ENCODE results near the gene NFATC3.

The NFATC3 gene

GRCh38 chr16:68253721-68254120 lies 168.6 kb downstream of the NFATC3 start:
- no peak for DNase-seq
- no peak overlapping the region for H2AK5ac ChIP-seq (ENCODE audit: low read length)
- no peak overlapping the region for H3K14ac ChIP-seq (ENCODE audit: low read length)
- H3K79me1 ChIP-seq (ENCODE audit: low read length) = no peaks in the 10 kb centered on the region
- no peak overlapping the region for H2BK5ac ChIP-seq (ENCODE audit: low read depth, low read length, poor library complexity)
- no peak overlapping the region for H2BK120ac ChIP-seq (ENCODE audit: insufficient read depth, low read length, poor library complexity)
- H4K8ac ChIP-seq (ENCODE audit: low read depth, low read length) = no peak overlapping the region
- H3K4me1 ChIP-seq (ENCODE audit: control insufficient read depth in 1 of 2, insufficient read depth in 2 of 2, low read length in 2 of 2) = peaks cover 4 to 9% of the 10 kb centered on the region in 2 experiments
- no peaks in the 10 kb centered on the region for H3K27me3 ChIP-seq (ENCODE audit: insufficient read depth, low read length)
- H3K4me2 ChIP-seq (ENCODE audit: low read length) = no peak overlapping the region
- no peak overlapping the region for H4K12ac ChIP-seq (ENCODE audit: low read depth, low read length)
- H3K79me2 ChIP-seq (ENCODE audit: control insufficient read depth, insufficient read depth, low read length, poor library complexity) = no peaks in the 10 kb centered on the region
- peaks cover 21 to 25% of the 10 kb centered on the region in 2 experiments for H3K36me3 ChIP-seq (ENCODE audit: control insufficient read depth in 1 of 2, insufficient read depth in 2 of 2, low read length in 2 of 2)
- no peak overlapping the region for H3K4ac ChIP-seq (ENCODE audit: low read depth, low read length)
- no peaks in the 10 kb centered on the region for H3K9me3 ChIP-seq (ENCODE audit: insufficient read depth, low read depth, low read length)
- no peak overlapping the region for H2BK12ac ChIP-seq (ENCODE audit: low read length)
- no peak overlapping the region for H3K18ac ChIP-seq (ENCODE audit: low read length)
- H3K9ac ChIP-seq (ENCODE audit: low read length) = no peak overlapping the region
- no peak overlapping the region for H3K4me3 ChIP-seq (ENCODE audit: low read depth, low read length)
- H3K23ac ChIP-seq (ENCODE audit: low read length) = no peak overlapping the region
- WGBS (ENCODE audit: extremely low coverage, insufficient coverage, insufficient read length) = no CpG with 5 or more reads among the region's 4 CpGs
- no peak overlapping the region for H4K91ac ChIP-seq (ENCODE audit: low read depth, low read length)
- no peak overlapping the region for H3K27ac ChIP-seq (ENCODE audit: low read depth, low read length)
- no peak overlapping the region for H2AFZ ChIP-seq (ENCODE audit: insufficient read depth, low read length, poor library complexity)

GRCh38 chr16:68255712-68256111 lies 170.5 kb downstream of the NFATC3 start:
- Histone ChIP-seq H3K4me1 (ENCODE audit: control insufficient read depth in 1 of 2, insufficient read depth in 2 of 2, low read length in 2 of 2) (peaks cover 4 to 9% of the 10 kb centered on the region in 2 experiments), H3K4ac (ENCODE audit: low read depth, low read length) (no peak overlapping the region), H3K4me2 (ENCODE audit: low read length) (no peak overlapping the region), H3K14ac (ENCODE audit: low read length) (no peak overlapping the region), H4K91ac (ENCODE audit: low read depth, low read length) (no peak overlapping the region), H3K79me2 (ENCODE audit: control insufficient read depth, insufficient read depth, low read length, poor library complexity) (no peaks in the 10 kb centered on the region), H3K9me3 (ENCODE audit: insufficient read depth, low read depth, low read length) (no peaks in the 10 kb centered on the region), H3K23ac (ENCODE audit: low read length) (no peak overlapping the region), H3K36me3 (ENCODE audit: control insufficient read depth in 1 of 2, insufficient read depth in 2 of 2, low read length in 2 of 2) (peaks cover 29 to 34% of the 10 kb centered on the region in 2 experiments), H3K27ac (ENCODE audit: low read depth, low read length) (no peak overlapping the region), H3K79me1 (ENCODE audit: low read length) (no peaks in the 10 kb centered on the region), H3K9ac (ENCODE audit: low read length) (no peak overlapping the region), H2BK5ac (ENCODE audit: low read depth, low read length, poor library complexity) (no peak overlapping the region), H2AK5ac (ENCODE audit: low read length) (no peak overlapping the region), H2AFZ (ENCODE audit: insufficient read depth, low read length, poor library complexity) (no peak overlapping the region), H3K18ac (ENCODE audit: low read length) (no peak overlapping the region), H3K4me3 (ENCODE audit: low read depth, low read length) (no peak overlapping the region), H4K12ac (ENCODE audit: low read depth, low read length) (no peak overlapping the region), H2BK12ac (ENCODE audit: low read length) (no peak overlapping the region), H4K8ac (ENCODE audit: low read depth, low read length) (no peak overlapping the region), H2BK120ac (ENCODE audit: insufficient read depth, low read length, poor library complexity) (no peak overlapping the region), H3K27me3 (ENCODE audit: insufficient read depth, low read length) (no peaks in the 10 kb centered on the region)
- WGBS (ENCODE audit: extremely low coverage, insufficient coverage, insufficient read length) = no CpG with 5 or more reads among the region's 18 CpGs
- DNase-seq = no peak

GRCh38 chr16:68257251-68257905 lies 172.2 kb downstream of the NFATC3 start:
- Histone ChIP-seq H2AK5ac (ENCODE audit: low read length) (no peak overlapping the region), H2AFZ (ENCODE audit: insufficient read depth, low read length, poor library complexity) (no peak overlapping the region), H3K79me1 (ENCODE audit: low read length) (no peaks in the 10 kb centered on the region), H3K14ac (ENCODE audit: low read length) (no peak overlapping the region), H3K4me3 (ENCODE audit: low read depth, low read length) (no peak overlapping the region), H3K4me2 (ENCODE audit: low read length) (no peak overlapping the region), H4K12ac (ENCODE audit: low read depth, low read length) (no peak overlapping the region), H3K79me2 (ENCODE audit: control insufficient read depth, insufficient read depth, low read length, poor library complexity) (no peaks in the 10 kb centered on the region), H4K8ac (ENCODE audit: low read depth, low read length) (peak overlapping the region; percentile 55), H3K4ac (ENCODE audit: low read depth, low read length) (no peak overlapping the region), H3K9me3 (ENCODE audit: insufficient read depth, low read depth, low read length) (no peaks in the 10 kb centered on the region), H3K4me1 (ENCODE audit: control insufficient read depth in 1 of 2, insufficient read depth in 2 of 2, low read length in 2 of 2) (peaks cover 4 to 9% of the 10 kb centered on the region in 2 experiments), H4K91ac (ENCODE audit: low read depth, low read length) (no peak overlapping the region), H3K23ac (ENCODE audit: low read length) (no peak overlapping the region), H3K27ac (ENCODE audit: low read depth, low read length) (no peak overlapping the region), H3K27me3 (ENCODE audit: insufficient read depth, low read length) (no peaks in the 10 kb centered on the region), H2BK5ac (ENCODE audit: low read depth, low read length, poor library complexity) (no peak overlapping the region), H3K9ac (ENCODE audit: low read length) (no peak overlapping the region), H3K18ac (ENCODE audit: low read length) (no peak overlapping the region), H2BK12ac (ENCODE audit: low read length) (no peak overlapping the region), H3K36me3 (ENCODE audit: control insufficient read depth in 1 of 2, insufficient read depth in 2 of 2, low read length in 2 of 2) (peaks cover 29 to 31% of the 10 kb centered on the region in 2 experiments), H2BK120ac (ENCODE audit: insufficient read depth, low read length, poor library complexity) (no peak overlapping the region)
- DNase-seq = no peak
- no CpG with 5 or more reads among the region's 6 CpGs for WGBS (ENCODE audit: extremely low coverage, insufficient coverage, insufficient read length)

DNA sequence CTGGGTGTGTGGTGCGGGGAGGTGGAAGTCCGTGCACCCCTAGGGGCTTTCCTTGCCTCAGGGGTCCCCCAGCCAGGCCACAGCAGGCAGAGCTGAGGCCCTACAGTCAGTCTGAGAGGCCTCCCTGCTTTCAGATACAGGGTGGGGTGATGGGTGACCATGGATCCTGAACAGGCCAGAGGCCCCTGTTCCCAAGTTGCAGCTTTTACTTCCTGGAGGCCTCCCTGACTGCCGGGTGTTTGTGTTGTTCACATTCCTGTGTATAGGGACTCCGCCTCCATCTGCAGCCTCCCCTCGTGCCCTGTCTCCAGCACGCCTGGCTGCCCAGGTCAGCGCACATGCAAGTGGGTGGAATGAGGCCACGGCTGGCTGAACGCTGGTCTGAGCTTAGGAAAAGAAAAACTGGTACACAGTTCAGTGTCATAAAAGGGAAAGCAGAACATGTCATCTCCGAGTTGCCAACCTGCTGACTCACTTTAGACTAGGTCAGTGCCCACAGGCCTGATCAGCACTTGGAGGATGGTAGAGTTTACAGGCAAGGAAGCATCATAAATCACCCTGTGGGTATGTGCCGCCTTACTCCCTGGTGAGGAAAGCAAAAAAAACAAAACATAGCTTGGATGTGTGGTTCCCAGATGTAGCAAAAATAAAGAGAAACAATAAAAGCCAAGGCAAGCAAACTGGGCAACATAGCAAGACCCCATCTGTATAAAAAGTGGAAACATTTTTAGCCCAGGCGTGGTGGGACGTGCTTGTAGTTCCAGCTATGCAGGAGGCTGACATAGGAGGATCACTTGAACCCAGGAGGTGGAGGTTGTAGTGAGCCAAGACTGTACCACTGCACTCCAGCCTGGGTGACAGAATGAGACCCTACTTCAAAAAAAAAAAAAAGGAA lies 173.0 kb downstream of the NFATC3 start:
- no peak overlapping the region for H3K14ac ChIP-seq (ENCODE audit: low read length)
- H2BK12ac ChIP-seq (ENCODE audit: low read length) = no peak overlapping the region
- no peak overlapping the region for H3K4me3 ChIP-seq (ENCODE audit: low read depth, low read length)
- H4K8ac ChIP-seq (ENCODE audit: low read depth, low read length) = peak overlapping the region; percentile 55
- no peaks in the 10 kb centered on the region for H3K79me1 ChIP-seq (ENCODE audit: low read length)
- H3K4ac ChIP-seq (ENCODE audit: low read depth, low read length) = no peak overlapping the region
- no peak overlapping the region for H3K4me2 ChIP-seq (ENCODE audit: low read length)
- H2AK5ac ChIP-seq (ENCODE audit: low read length) = no peak overlapping the region
- H3K4me1 ChIP-seq (ENCODE audit: control insufficient read depth in 1 of 2, insufficient read depth in 2 of 2, low read length in 2 of 2) = peaks cover 4 to 9% of the 10 kb centered on the region in 2 experiments
- H3K27me3 ChIP-seq (ENCODE audit: insufficient read depth, low read length) = no peaks in the 10 kb centered on the region
- H3K27ac ChIP-seq (ENCODE audit: low read depth, low read length) = no peak overlapping the region
- WGBS (ENCODE audit: extremely low coverage, insufficient coverage, insufficient read length) = no CpG with 5 or more reads among the region's 13 CpGs
- no peak for DNase-seq
- no peak overlapping the region for H4K12ac ChIP-seq (ENCODE audit: low read depth, low read length)
- no peaks in the 10 kb centered on the region for H3K9me3 ChIP-seq (ENCODE audit: insufficient read depth, low read depth, low read length)
- no peak overlapping the region for H3K18ac ChIP-seq (ENCODE audit: low read length)
- H3K9ac ChIP-seq (ENCODE audit: low read length) = no peak overlapping the region
- H3K79me2 ChIP-seq (ENCODE audit: control insufficient read depth, insufficient read depth, low read length, poor library complexity) = no peaks in the 10 kb centered on the region
- peaks cover 29 to 30% of the 10 kb centered on the region in 2 experiments for H3K36me3 ChIP-seq (ENCODE audit: control insufficient read depth in 1 of 2, insufficient read depth in 2 of 2, low read length in 2 of 2)
- no peak overlapping the region for H4K91ac ChIP-seq (ENCODE audit: low read depth, low read length)
- H3K23ac ChIP-seq (ENCODE audit: low read length) = no peak overlapping the region
- no peak overlapping the region for H2BK120ac ChIP-seq (ENCODE audit: insufficient read depth, low read length, poor library complexity)
- no peak overlapping the region for H2BK5ac ChIP-seq (ENCODE audit: low read depth, low read length, poor library complexity)
- peak overlapping the region; percentile 26 for H2AFZ ChIP-seq (ENCODE audit: insufficient read depth, low read length, poor library complexity)
